NCI-H345 treated with DMSO at 0.1 percent for 48 hours (cell line): ENCODE data around the gene CCDC51.

Experiments used
- DNase-seq: peaks from one replicate; lab custom pipeline; 2025; ENCODE audit not compliant: unreplicated experiment; lab: John Stamatoyannopoulos, UW

Gene CCDC51

DNA sequence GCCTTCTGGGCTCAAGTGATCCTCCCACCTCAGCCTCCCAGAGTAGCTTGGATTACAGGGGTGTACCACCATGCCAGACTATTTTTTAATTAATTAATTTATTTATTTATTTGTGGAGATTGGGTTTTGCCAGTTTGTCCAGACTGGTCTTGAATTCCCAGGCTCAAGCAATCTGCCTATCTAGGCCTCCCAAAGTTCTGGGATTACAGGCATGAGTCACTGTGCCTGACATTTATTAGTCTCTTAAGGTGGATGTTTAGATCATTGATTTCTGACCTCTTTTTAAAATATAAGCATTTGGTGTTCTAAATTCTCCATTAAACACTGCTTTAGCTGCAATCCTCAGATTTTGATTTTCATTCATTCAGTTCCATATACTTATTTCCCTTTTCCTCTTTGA is 52.3 kb downstream of the CCDC51 start:
- DNase-seq, result no peak
